Endothelial cell of umbilical vein (primary cell): ENCODE results near the gene NUDT6. TPM values are rescaled to one million over a fixed set of nuclear protein-coding genes. Genes with fewer than 3 reads are reported as not detected.

Experiments
- BruUV-seq: library from RNA; stranded (reverse); fragments of 400-500 nt; replicated peaks from 2 replicates; lab custom pipeline; 2021; lab: Mats Ljungman, UMichigan
- CTCF ChIA-PET: fragments of 300-600, 350-600 bp; sonication (Branson Sonifier 250); formaldehyde crosslinking; loops from one replicate; lab custom pipeline; 2021; ENCODE audit warnings: antibody characterized with exemption, inconsistent platforms; lab: Charles Lee
- POLR2A ChIA-PET: fragments of 300-600, 350-600 bp; sonication (Branson Sonifier 250); formaldehyde crosslinking; loops from one replicate; lab custom pipeline; 2021; ENCODE audit warnings: antibody characterized with exemption, inconsistent platforms; lab: Charles Lee
- DNase-seq: peaks from one replicate; pipeline ENCODE4 v3.0.0-alpha.2; 2011; ENCODE audit warnings: low read depth, low spot score
- FAIRE-seq: peaks from 2 replicates; lab custom pipeline; 2011; peaks lifted over from hg19 to GRCh38; lab: Jason Lieb, UNC
- H2AFZ ChIP-seq: 2 replicates; pipeline ENCODE4 v1.6.0; 2012; ENCODE audit warnings: low read depth, low read length, control low read depth, inconsistent platforms
- H3K27ac ChIP-seq: 2 replicates; pipeline ENCODE4 v1.5.1; 2011; ENCODE audit warnings: low read depth, mild to moderate bottlenecking, control low read depth, low read length, moderate library complexity; ENCODE audit not compliant: insufficient read depth
- H3K27me3 ChIP-seq, 2 experiments: 2 replicates each; pipeline versions ENCODE4 v1.6.0 to v1.6.1; 2011; ENCODE audit warnings: low read length in 2 of 2, mixed read lengths in 1 of 2; ENCODE audit not compliant: control insufficient read depth in 2 of 2, insufficient read depth in 2 of 2
- H3K36me3 ChIP-seq, 2 experiments: 2 replicates in 1 of 2; 3 replicates in 1 of 2; pipeline ENCODE4 v1.5.1; 2011; ENCODE audit warnings: low read length in 2 of 2, mild to moderate bottlenecking in 1 of 2, moderate library complexity in 1 of 2; ENCODE audit not compliant: control insufficient read depth in 2 of 2, insufficient read depth in 2 of 2; ENCODE audit errors: extremely low read depth in 1 of 2
- H3K4me1 ChIP-seq: 3 replicates; pipeline ENCODE4 v1.5.1; 2011; ENCODE audit warnings: mild to moderate bottlenecking, low read length; ENCODE audit not compliant: control insufficient read depth, insufficient read depth; ENCODE audit errors: extremely low read depth
- H3K4me2 ChIP-seq: 2 replicates; pipeline ENCODE4 v1.6.1; 2011; ENCODE audit warnings: low read length, control low read depth, mixed read lengths; ENCODE audit not compliant: insufficient read depth
- H3K4me3 ChIP-seq, 3 experiments: fragments of 200-600 bp in 1 of 3; sonication (generic), shearing (Covaris generic) in 1 of 3; replicated peaks in 1 of 3; 2 replicates each; pipeline ENCODE4 v1.5.1; 2011 to 2016; ENCODE audit warnings: control low read depth in 3 of 3, low read length in 3 of 3, mild to moderate bottlenecking in 2 of 3, inconsistent platforms in 1 of 3, low read depth in 1 of 3, moderate library complexity in 1 of 3; ENCODE audit not compliant: insufficient read depth in 1 of 3
- H3K79me2 ChIP-seq: 2 replicates; pipeline ENCODE4 v1.6.0; 2012; ENCODE audit warnings: low read length, inconsistent platforms; ENCODE audit not compliant: control insufficient read depth, insufficient read depth
- H3K9ac ChIP-seq: replicated peaks from 2 replicates; pipeline ENCODE3; 2011; ENCODE audit warnings: low read length, control low read depth; ENCODE audit not compliant: insufficient read depth; ENCODE audit errors: extremely low read depth
- H3K9me1 ChIP-seq: replicated peaks from 3 replicates; pipeline ENCODE4 v1.6.0; 2011; ENCODE audit warnings: mild to moderate bottlenecking, low read length; ENCODE audit not compliant: control insufficient read depth, insufficient read depth; ENCODE audit errors: extremely low read depth
- H3K9me3 ChIP-seq: replicated peaks from 2 replicates; pipeline ENCODE4 v1.5.1; 2012; ENCODE audit warnings: low read length, inconsistent platforms; ENCODE audit not compliant: control insufficient read depth, insufficient read depth
- H4K20me1 ChIP-seq: replicated peaks from 2 replicates; pipeline ENCODE3; 2011; ENCODE audit warnings: mild to moderate bottlenecking, low read length; ENCODE audit not compliant: control insufficient read depth, insufficient read depth; ENCODE audit errors: extremely low read depth
- CTCF ChIP-seq, 2 donors: IDR thresholded peaks; 1 replicate in 1 of 2; 2 replicates in 1 of 2; pipeline ENCODE4 v1.5.1; 2011; ENCODE audit warnings: low read length in 2 of 2, mild to moderate bottlenecking in 2 of 2, moderate library complexity in 2 of 2, control low read depth in 1 of 2, inconsistent platforms in 1 of 2, low read depth in 1 of 2; ENCODE audit not compliant: insufficient read depth in 1 of 2; ENCODE audit errors: extremely low read depth in 1 of 2
- EZH2 ChIP-seq: IDR thresholded peaks from 2 replicates; pipeline ENCODE4 v1.6.1; 2012; ENCODE audit warnings: borderline replicate concordance, low read depth, mild to moderate bottlenecking, moderate library complexity, low read length, inconsistent platforms; ENCODE audit not compliant: severe bottlenecking
- FOS ChIP-seq: IDR thresholded peaks from 2 replicates; pipeline ENCODE4 v1.6.1; 2011; ENCODE audit warnings: mild to moderate bottlenecking, low read length, moderate library complexity, borderline replicate concordance; ENCODE audit not compliant: insufficient read depth
- GATA2 ChIP-seq: IDR thresholded peaks from 2 replicates; pipeline ENCODE4 v1.7.0; 2011; ENCODE audit warnings: low read depth, mild to moderate bottlenecking, moderate library complexity, mixed read lengths, low read length; ENCODE audit not compliant: insufficient read length, insufficient read depth
- JUN ChIP-seq: IDR thresholded peaks from 2 replicates; pipeline ENCODE4 v1.6.1; 2011; ENCODE audit warnings: borderline replicate concordance, low read depth; ENCODE audit not compliant: insufficient read length, insufficient read depth
- MAX ChIP-seq: IDR thresholded peaks from 2 replicates; pipeline ENCODE4 v1.6.1; 2011; ENCODE audit not compliant: insufficient read depth, insufficient read length
- MYC ChIP-seq: IDR thresholded peaks from one replicate; pipeline ENCODE4 v1.6.1; 2011; ENCODE audit warnings: mild to moderate bottlenecking, low read depth, low read length
- POLR2A ChIP-seq: IDR thresholded peaks from 2 replicates; pipeline ENCODE4 v1.6.1; 2012; ENCODE audit warnings: low read depth, mild to moderate bottlenecking, control low read depth, low read length
- POLR2AphosphoS5 ChIP-seq: IDR thresholded peaks from 2 replicates; pipeline ENCODE4 v1.6.1; 2012; ENCODE audit warnings: low read depth, mild to moderate bottlenecking, control low read depth, low read length, moderate library complexity; ENCODE audit not compliant: insufficient read depth
- dilution Hi-C: fragments of 300-500 bp; cut with MboI; formaldehyde crosslinking; loops from one replicate; pipeline ENCODE4 v1.15.0; 2019; ENCODE audit warnings: low sequenced_read_pairs; ENCODE audit not compliant: extremely low pct_ligation_motif_present
- intact Hi-C: fragments of 100-400 bp; cut with micrococcal nuclease; formaldehyde crosslinking; loops from one replicate; pipeline ENCODE4 v1.10.0; 2022
- polyA plus RNA-seq, 4 experiments: library from polyadenylated mRNA; depleted of rRNA in 3 of 4; stranded (reverse) in 3 of 4; unstranded in 1 of 4; fragments of >200 nt; gene quantifications; 2 replicates each; pipeline versions ENCODE4 v1.2.1 to v1.2.3, GENCODE V29; 2011 to 2012; ENCODE audit warnings: missing spikeins in 1 of 4
- total RNA-seq: library from RNA; stranded (reverse); gene quantifications from 2 replicates; pipeline ENCODE4 v1.2.3, GENCODE V29; 2021

Gene NUDT6
- total and polyA plus RNA-seq, 2 donors (not counting 3 experiments of a cell fraction or from before 2014, with no cell fraction given): 5.1 to 5.4 TPM

DNA sequence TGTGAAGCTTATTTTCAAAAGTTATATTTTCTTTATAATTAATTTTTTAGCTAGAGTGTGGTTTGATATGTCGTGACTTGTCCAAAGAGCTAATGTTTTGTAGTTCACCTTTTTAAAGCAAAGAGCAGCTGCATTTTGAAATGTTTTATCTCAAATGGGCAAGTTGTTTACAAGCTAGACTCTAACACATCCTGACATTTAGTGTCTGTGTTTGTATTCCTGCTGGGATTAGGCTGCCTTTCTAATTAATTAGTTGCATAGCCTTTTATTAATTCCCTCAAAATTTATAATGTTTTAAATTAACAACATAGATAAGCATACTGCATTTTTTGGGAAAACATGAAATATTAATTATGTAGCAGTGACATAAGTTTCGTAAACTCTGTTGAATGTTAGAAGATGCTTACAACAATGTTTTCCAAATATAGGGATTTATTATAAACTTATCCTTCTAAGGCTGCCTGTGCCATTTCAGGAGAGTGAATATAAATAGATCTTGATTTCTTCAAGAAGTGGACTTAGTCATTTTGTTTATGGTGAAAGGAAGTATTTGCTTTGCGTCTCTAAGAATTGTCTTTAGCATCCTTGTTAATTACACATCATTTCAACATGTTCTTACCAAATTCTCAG lies 37.7 kb upstream of the NUDT6 start:
- dilution Hi-C loops (no loop called here), intact Hi-C loops (no loop called here)
- Histone ChIP-seq H2AFZ (no peak overlapping the region), H3K36me3 (no peaks in the 10 kb centered on the region), H3K9me3 (no peaks in the 10 kb centered on the region), H3K9ac (no peak overlapping the region), H3K4me1 (no peaks in the 10 kb centered on the region), H3K27me3 (no peaks in the 10 kb centered on the region), H3K9me1 (no peaks in the 10 kb centered on the region), H3K4me3 (no peak overlapping the region), H4K20me1 (no peaks in the 10 kb centered on the region), H3K4me2 (no peak overlapping the region), H3K27ac (no peak overlapping the region), H3K79me2 (no peaks in the 10 kb centered on the region)
- CTCF ChIA-PET: interaction anchor here (0.6 kb wide), 1 partner anchor 273 kb away, joined by 3 read pairs; no protein-coding TSS in a partner anchor
- POLR2A ChIA-PET: interaction anchor here (0.5 kb wide), 1 partner anchor 450 kb away, joined by 7 read pairs; no protein-coding TSS in a partner anchor
- FAIRE-seq (no peak), DNase-seq (no peak)
- BruUV-seq: no TSS peak
- TF ChIP-seq POLR2AphosphoS5: no peak
- TF ChIP-seq MAX: no peak
- no peak for TF ChIP-seq EZH2
- no peak for TF ChIP-seq FOS
- TF ChIP-seq GATA2: no peak
- no peak for TF ChIP-seq CTCF (IDR thresholded peaks at IDR 0.05; ENCODE audit: extremely low read depth in 1 of 2, insufficient read depth in 1 of 2, low read depth in 1 of 2, low read length in 2 of 2)
- TF ChIP-seq JUN: no peak
- TF ChIP-seq MYC: no peak
- TF ChIP-seq POLR2A: no peak
